Epithelial cell of esophagus (primary cell): ENCODE data around the gene GJC2.
A peak's percentile ranks its signal among the peaks of the same experiment; 100 is the strongest.

Experiments
- DNase-seq: peaks from one replicate; pipeline ENCODE4 v3.0.0; 2010; ENCODE audit warnings: low read depth
- H3K4me3 ChIP-seq: 2 replicates; pipeline ENCODE4 v1.5.1; 2011; ENCODE audit warnings: mild to moderate bottlenecking, low read length, control low read depth
- TF ChIP-seq, protein P1 (sequence below): IDR thresholded peaks from 2 replicates; pipeline ENCODE4 v1.5.1; 2011; ENCODE audit warnings: low read depth, mild to moderate bottlenecking, low read length, control low read depth, inconsistent platforms; ENCODE audit not compliant: insufficient read depth; ENCODE audit errors: missing control alignments

GJC2 gene

DNA sequence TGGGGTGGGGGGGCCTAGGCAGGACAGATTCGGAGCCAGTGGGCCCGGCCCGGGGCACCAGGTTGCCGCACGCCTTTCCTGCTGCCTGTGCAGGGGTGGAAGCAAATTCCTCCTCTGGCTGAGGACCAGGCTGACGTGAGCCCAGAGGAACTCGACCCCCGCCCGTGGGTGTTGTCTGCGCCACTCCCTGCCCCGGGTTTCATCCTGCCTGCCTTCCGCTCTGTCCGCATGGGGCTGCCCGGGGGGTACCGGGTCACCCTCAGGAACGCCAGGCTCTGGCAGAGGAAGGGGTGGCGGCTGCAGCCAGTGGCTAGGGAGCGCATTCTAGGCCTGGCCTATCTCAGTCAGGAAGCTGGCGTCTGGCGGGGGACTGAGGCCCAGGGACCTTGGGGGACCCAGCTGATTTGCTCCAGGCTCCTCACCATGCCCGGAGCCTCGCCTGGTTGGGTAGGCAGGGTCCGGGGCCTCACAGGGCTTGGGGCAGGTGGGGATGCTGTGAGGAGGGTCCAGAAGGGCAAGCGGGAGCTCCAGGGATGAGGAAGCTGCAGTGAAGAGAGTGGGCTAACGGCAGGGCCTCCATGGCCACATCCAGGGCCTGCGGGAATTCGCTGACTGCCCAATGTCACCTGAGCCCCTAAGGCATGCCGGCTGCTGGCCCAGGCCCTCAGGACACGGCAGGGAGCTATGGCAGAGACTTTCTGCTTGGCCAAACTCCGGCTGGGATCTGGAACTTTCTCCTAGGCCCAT, 13.4 kb downstream of the GJC2 start:
- DNase-seq, result peak; percentile 84
- TF ChIP-seq, protein P1, sequence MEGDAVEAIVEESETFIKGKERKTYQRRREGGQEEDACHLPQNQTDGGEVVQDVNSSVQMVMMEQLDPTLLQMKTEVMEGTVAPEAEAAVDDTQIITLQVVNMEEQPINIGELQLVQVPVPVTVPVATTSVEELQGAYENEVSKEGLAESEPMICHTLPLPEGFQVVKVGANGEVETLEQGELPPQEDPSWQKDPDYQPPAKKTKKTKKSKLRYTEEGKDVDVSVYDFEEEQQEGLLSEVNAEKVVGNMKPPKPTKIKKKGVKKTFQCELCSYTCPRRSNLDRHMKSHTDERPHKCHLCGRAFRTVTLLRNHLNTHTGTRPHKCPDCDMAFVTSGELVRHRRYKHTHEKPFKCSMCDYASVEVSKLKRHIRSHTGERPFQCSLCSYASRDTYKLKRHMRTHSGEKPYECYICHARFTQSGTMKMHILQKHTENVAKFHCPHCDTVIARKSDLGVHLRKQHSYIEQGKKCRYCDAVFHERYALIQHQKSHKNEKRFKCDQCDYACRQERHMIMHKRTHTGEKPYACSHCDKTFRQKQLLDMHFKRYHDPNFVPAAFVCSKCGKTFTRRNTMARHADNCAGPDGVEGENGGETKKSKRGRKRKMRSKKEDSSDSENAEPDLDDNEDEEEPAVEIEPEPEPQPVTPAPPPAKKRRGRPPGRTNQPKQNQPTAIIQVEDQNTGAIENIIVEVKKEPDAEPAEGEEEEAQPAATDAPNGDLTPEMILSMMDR, result no peak
- H3K4me3 ChIP-seq, result no peak overlapping the region

DNA sequence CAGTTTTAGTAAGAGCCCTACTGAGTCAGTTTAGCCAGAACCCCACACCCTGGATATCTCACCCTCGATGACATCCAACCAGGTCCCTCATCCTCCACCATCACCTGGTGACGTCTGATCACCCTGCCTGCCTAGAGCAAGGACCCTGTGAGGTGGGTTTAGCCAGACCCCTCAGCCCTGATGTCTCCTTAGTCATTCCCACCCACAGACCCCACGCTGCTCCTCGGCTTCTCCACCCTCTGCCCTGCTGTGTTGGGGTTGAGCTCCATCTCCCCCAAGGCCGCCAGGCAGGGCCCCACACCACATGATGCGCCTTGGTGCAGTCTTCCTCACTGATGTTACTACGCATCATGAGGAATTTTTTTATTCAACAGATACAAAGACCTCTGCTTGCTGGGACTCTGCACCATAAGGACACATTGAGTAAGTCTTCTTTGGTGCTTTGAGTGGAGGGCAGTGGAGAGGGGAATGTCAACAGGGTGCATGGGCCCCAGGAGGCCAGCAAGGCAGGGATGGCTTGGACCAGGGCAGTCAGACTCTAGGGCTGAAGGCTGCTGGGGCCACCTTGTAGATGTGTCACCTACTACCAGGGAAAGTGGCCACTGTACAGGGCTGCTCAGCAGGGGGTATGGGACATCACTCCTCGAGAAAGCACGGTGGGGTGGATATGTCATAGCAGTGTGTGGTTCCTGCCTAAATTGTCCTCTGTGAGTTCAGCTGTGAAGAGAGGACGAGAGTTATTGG, 14.2 kb downstream of the GJC2 start:
- TF ChIP-seq, protein P1, result no peak
- H3K4me3 ChIP-seq, result no peak overlapping the region
- no peak for DNase-seq

DNA sequence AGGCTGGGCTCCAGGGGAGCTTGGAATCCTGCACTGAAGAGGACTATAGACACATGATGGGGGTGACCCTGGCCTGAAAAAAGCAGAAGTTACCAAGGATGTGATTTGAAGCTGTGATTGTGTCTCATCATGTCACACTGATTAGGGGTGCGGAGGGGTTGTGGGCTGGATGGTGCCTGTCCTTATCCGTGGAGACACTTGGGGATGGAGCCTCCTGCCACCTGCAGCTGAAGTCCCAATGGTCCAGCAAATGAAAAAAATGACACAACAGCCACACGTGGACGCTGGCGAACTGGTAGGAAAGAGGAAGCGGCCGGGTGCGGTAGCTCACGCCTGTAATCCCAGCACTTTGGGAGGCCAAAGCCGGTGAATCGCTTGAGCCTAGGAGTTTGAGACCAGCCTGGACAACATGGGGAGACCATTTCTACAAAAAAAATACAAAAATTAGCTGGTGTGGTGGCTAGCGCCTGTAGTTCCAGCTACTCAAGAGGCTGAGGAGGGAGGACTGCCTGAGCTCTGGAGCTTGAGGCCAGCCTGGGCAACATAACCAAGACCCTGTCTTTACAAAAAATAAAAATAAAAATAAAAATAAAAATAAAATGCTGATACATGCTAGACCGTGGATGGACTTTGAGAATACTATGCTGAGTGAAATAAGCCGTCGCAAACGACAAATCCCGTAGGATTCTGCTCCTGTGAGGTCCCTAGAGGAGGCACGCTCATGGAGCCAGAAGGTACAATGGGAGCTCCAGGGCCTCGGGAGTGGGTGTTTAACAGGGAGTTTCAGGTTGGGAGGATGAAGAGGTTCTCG, 15.0 kb downstream of the GJC2 start:
- peak overlapping the region; percentile 57 for H3K4me3 ChIP-seq
- TF ChIP-seq, protein P1, result no peak
- no peak for DNase-seq

DNA sequence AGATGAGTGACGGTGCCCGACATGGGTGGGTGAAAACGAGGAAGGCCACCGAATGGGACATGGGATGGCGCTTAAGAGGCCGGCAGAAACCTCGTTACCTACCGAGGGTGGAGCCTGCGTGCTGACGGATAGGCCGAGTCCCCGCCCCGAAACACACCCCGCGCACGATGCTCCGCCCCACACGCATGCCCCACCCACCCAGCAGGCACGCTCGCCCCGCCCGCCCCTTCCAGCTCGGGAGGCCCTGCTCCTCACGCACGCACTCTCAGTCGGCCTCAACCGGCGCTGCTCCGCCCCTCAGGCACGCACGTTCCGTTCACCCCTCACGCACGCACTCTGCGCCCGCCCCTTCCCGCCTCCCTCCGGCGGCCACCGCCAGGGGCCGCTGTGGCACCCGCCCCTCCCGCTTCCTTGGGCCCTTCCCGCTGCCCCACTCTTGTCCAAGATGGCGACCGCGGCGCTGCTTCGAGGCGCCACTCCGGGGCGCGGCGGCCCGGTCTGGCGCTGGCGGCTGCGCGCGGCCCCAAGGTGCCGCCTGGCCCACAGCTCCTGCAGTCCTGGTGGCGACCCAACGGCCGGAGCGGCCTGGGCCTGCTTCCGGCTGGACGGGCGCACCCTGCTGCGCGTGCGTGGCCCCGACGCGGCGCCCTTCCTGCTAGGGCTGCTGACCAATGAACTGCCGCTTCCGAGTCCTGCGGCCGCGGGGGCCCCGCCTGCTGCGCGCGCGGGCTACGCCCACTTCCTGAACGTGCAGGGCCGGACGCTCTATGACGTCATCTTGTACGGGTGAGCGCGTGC, 15.8 kb downstream of the GJC2 start, which contains the start of gene IBA57:
Gene IBA57 (plus strand): TSS at position 433 of the 798 bp plus-strand sequence. CDS start 13 bp downstream, at position 446.
- DNase-seq, result peak; percentile 100
- TF ChIP-seq, protein P1, result peak; percentile 61
- peak within 1 kb of the TSS; percentile 69 for H3K4me3 ChIP-seq

DNA sequence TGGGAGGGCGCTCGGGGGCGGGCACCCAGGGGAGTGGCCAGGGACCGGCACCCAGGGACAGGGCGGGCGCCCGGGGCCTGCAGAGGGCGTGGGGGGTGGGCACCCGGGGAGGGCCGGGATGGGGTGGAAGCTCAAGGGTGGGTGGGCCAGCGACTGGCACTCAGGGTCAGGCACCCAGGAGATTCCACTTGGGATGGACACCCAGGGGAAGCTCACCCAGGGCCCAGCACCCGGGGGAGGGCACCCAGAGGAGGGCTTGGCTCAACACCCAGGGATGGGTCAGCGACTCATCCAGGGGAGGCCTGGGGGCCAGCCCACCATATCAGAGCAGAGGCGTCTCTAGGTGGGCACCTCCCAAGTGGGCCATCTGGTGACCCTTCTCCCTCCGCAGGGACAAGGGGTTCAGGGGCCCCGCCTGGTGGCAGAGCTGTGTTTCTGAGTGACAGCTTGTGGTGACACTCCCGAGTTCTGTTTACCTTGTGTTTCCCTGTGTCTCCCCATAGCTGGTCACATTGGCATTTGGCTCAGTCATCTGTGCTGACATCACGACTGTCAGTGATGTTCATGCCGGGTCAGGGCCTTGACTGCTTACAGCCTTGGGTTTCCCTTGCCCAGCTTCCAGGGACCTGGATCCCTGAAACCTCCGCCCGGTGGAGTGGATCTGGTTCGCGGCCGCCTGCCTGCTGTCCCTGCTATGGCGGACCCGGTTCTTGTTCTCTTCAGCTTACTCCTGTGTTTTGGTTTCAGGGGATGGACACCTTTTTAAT, 16.6 kb downstream of the GJC2 start:
- peak overlapping the region; percentile 69 for H3K4me3 ChIP-seq
- TF ChIP-seq, protein P1, result peak; percentile 51
- peak; percentile 70 for DNase-seq
